ENCODE data around the gene ELMOD1.

ELMOD1 gene

DNA sequence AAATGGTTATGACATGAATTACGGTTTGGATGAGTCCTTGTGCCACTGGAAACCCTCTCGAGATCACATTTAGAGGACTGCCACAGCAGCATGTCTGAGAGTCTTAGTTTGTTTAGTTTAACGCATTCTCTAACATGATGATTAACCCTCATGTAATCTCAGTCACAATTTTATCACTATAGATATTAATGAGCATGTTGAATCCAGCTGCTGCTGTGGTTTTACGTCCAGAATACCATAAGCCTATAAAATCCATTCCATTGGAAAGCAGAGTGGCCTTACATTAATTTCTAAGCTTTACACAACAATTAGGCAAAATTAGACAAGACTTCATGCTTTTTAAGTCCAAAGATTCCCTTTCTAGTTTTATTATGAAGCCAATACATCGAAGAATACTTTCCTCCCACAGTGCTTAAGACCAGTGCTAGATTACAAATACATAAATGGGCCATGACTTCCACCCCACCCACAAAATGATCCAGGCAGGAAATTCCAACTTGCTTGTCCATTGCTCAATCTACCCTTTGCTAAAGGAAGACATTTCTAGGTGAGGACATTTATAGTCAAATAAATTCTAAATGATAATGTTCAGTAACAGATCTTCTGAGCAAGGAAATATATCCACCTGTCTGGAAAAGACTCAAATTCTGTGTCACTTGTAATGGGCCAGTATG is 3.5 kb upstream of the ELMOD1 start:
- no peak for DNase-seq

DNA sequence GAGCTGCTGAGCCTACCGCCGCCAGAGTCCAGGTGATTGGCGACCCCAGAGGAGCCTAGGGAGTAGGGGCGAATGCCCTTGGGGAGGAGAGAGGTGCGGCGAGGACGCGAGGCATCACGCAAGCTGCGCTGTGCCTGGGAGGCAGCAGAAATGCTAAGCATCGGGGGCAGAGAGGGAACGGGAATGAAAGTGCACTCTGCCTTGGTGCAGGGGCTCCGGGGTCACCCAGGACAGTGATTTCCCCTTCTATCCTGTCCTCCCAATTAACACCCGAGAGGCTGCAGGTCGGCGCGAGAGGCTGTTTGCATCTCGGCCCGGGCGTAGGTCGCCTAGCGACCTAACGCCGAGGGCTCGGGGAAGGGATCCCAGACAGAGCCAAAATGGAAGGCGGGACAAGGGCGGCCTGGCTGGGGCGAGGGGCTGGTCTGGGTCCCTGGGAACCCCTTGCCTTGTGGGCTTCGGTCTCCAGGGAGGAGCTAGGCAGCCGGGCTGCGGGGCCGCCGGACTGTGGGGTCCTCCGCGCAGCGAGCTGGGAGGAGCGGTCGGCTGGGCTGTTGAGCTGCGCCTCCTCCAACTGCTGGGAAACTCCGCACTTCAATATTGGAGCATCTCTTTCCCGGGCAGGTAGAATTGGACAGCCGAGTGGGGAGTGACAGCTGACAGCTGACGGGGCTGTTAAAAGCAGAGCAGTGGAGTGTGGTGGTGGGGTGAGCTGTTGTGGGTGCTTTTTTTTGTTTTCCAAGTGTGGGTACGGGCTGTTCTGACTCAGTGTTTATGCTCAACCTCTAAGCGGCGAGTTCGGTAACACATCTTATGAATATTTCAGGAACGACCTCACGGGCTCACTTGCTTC is 657 bp downstream of the ELMOD1 start:
- no peak for DNase-seq

DNA sequence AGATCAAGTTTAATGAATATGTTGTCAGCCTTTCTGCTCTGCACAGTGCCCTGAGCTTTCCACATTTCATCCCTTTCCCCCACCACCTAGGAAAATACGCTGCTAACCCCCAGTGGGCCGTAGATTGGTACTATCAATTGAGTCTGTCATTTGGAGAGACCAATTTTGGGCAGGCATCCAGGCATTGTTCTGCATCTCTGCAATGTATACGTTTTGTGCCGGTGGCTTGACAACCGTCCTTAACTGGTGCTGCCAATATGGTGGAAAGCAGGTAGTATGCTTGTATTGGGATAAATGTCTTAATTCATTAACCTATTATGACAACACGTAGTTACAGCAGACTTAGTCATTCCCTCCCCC is 1.3 kb downstream of the ELMOD1 start:
- DNase-seq = no peak

DNA sequence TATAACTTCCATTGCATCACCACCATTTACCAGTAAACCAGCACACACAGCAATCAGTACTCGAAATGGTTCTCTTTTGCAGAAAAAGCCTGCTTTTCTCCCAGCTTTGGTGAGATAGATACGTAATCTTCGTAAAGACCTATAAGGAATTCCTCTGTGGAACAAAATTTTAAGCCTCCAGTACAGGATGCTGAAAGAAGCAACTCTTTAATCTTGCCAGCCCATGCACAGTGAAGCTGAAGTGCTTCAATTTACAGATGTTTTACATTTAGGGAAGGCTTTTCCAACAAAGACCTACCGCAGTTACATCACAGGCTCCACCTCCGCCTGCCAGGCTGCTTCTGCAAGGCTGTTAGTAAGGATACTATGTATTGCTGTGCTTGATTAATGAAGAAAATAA is 1.9 kb downstream of the ELMOD1 start:
- no peak for DNase-seq

DNA sequence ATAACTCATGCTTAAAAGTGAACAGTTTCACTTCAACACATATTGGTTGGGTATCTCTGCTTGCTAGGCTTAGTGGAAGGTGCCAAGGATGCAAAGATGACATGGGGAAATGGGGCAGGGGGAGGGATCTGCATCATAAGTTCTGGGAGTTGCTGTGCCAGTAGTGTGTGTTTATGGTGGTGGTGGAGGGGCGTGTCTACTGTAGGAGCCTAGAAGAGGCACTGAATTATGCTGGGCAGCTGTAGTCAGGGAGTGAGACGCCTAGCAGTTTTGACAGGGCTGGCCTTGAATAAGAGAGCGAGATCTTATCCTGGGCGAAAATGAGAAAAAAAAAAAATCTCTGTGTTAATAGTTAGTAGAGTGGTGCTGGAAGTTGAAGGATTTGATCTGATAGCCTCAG is 3.0 kb downstream of the ELMOD1 start:
- no peak for DNase-seq

DNA sequence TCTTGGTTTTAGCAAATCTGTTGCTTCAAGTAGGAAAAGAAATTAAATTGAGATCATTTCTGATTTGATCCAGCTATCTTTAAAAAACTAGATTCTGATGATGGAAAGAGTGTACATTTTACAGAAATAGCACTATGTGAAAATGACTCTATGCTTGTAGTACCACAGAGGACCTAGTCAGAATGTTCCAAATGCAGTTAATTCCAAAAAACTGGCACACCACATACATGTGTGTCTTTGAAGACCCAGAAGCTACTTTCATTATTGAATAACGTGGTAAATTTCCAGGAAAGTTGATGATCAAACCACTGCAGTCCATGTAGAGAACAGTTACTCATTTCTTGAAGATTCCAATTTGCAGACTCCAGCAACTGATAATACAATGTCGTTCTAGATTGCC is 3.8 kb downstream of the ELMOD1 start:
- DNase-seq = no peak

DNA sequence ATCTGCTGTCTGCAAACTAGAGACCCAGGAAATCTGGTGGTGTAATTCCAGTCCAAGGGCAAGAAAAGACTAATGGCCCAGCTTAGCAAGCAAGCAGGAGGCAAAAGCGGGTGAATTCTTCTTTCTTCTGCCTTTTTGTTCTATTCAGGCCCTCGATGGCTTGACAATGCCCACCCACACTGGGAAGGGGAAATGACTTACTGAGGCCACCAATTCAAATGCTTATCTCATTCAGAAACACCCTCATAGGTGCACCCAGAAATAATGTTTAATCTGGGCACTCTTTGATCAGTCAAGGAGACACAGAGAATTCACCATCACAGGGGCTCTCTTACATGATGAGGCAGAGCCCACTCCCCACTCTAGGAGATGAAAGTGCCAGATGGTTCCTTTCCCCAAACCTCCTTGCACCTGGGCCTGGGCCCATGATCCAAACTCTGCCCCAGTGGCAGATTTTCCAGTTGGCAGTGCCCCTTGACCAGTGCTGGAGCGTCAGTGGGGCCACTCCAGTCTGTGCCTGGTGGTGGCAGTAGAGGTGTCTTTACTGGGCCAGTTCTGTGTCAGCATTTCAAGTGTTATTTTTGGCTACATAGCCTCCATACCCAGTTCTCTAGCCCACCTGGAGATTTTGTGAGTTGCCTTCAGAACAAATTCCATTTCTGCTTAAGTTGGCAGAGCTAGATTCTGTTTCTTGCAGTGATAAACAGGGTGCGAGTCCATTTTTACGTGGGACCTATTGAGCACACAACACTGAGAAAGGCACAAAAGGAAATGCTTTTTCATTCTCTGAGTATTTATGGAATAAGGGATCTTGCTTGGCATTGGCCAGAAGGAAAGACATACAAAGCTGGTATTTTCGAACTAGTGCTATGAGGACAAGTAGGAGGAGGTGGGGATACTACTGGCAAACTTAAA is 7.5 kb downstream of the ELMOD1 start:
- no peak for DNase-seq

DNA sequence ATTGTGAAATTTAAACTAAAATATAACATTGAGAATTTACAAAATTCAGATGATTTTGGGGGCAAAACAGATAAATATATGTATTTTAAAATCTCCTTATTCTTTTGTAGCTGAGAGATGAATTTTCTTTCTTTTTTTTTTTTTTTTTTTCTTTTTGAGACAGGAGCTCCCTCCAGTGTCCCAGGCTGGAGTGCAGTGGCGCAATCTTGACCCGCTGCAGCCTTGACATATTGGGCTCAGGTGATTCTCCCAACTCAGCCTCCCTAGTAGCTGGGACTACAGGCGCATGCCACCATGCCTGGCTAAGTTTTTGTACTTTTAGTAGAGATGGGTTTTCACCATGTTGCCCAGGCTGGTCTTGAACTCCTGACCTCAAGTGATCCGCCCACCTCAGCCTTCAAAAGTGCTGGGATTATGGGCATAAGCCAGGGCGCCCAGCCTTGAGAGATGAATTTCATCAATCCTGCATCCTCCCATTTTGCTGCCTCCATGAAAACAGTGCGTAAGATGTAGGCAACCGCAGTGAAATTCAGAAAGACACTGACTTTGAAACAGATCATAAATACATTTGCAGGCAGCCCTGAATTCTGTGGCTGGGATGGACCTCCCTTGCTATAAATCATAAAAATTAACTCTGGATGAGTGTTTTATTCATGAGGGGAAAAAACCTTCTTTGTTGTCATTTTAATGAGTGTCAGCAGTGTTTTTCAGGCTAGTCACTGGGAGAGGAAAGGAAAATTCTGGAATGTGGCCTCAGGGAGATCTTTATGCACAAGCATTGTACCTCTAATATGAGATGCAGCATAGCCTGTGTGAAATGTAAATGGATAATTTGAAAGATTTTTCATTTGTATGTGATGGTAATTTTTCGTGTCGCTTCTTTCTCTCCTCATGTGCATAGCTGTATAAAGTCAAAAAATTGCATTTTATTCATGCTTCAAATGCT is 14.4 kb downstream of the ELMOD1 start:
- DNase-seq = no peak

DNA sequence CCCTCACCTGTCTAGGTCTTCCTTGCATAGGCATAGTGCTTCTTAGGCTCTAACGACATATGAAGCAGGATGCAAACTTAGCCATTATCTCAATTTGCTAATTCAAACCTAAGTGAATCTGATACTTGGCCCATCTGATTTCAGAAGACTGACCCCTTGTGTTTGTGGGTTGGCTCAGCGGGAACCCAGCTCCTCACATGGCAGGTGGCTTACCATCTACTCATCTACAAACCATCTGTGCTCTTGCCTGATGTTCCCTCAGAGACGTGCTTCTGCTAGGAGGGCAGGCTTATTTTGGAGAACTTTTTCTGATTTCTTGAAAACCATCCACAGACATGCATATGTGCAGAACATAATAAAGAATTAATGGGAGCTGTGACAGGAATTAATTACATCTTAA is 15.2 kb downstream of the ELMOD1 start:
- no peak for DNase-seq

DNA sequence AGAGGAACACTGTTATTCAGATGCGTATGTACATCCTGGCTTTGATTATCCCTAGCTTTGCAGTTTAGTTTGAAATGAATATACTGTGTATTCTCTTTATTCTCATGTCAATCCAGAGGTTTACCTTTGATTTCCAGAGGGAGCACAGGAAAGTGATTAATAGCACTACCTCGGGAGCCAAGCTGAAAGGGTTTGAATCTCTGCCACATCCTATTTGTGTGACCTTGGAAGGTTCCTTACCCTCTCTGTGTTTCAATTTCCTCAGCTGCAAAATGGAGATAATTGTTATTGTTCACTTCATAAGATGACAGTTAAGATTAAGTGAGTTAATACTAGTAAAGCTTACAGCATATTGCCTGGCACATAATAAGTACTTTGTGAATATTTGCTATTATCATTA is 17.9 kb downstream of the ELMOD1 start:
- DNase-seq = no peak

DNA sequence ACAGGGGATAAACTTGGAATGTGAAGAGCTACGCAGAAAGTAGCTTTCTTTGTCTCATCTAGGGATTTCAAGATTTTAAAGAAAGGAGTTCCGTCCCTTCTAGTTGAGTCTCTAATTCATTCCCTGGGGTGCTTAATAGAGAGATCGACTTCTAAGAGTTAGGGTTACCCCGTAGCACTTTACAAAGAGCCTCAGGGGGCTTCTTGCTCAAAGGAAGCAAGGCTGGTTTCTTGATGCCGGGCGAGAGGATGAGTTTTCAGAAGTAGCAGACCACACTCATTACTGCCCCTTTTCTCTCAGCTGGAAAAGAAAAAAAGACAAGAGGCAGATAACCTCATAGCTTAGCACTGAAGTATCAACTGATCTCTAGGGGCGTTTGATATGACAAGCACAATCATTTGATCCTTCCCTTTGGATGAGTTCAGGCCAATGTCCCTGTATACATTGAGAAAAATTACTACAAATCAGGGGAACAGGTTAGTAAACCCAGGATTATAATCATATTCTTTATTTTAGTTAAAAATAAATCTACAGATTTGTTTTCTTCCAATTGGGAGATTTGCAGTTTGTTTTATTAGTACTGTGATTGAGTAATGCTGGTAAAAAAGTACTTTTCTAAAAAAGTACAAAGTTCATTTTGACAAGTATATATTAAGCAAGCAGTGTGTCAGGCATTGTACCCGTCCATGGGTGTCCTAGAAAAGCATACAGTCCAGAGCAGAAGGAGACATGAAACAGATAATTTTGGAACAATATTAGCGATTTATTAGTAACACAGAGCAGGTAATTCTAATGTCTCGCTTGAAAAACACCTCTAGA is 18.7 kb downstream of the ELMOD1 start:
- no peak for DNase-seq

DNA sequence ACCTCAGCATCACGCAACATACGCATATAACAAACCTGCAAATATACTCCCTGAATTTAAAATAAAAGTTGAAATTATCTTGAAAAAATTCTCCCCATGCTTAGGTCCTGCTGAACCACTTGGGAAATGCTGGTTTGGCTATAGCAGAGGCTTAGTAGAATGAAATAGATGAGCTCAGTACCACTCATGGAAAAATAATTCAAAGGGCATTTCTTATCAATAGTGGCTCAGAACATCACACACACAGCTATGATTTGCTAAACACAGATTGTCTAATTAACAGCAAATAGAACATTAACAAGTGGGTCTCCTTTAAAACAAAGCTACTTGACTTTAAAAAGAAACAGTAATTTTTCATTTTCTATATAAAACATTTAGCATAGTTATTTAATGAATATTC is 21.5 kb downstream of the ELMOD1 start:
- DNase-seq = no peak

DNA sequence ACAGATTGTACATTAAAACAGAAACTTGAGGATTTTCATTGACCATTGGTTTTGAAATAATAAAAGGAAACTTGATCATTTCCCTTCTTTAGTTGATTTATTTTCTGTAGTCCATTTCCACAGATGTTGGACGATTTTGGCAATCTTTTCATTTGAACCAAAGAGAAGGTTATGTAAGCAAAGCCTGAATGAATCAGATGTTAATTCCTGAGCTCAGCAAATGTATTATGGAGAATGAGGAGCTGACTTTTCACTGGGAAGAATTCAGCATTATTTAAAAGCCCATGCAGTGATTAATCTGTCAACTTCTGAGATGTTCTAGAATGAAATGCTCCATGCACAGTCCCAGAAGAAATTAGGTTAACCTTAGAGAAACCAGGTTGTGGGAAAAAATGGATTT is 29.0 kb downstream of the ELMOD1 start:
- DNase-seq = no peak

DNA sequence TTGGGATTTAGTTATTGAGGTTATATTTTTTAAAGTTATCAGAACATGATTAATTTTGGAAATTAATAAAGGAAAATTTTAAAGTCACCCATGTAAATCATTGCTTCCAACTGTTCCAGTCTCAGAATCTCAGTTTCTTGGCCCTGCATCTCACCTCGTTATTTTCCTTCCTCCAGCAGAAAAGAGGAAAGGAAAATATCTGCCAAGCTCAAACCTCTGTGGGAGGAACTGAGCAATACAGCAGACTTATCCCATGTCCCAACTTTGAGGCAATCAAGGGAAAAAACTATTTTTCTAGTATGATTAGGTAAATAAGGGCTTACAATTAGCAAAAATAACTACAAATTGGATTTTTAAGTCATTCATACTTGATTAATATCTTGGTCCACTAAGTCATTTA is 30.1 kb downstream of the ELMOD1 start:
- no peak for DNase-seq

DNA sequence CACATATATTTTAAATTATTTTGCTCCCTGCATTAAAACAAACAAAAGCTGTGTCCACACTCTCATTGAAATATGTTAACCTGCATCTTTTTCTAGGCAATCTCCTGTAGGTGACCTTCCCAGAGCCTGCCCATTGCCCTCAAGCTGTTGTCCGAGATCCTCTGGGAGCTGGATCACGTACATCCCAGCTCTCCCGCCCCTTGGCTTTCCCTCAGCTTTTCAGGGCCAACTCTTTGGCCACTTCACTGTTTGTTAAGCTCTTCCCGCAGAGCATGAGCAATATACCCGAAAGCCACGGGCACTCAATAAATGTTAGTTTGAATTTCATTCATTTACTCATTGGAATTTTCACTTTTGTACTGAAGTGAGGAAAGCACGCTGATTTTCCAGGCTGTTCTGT is 32.2 kb downstream of the ELMOD1 start:
- no peak for DNase-seq

DNA sequence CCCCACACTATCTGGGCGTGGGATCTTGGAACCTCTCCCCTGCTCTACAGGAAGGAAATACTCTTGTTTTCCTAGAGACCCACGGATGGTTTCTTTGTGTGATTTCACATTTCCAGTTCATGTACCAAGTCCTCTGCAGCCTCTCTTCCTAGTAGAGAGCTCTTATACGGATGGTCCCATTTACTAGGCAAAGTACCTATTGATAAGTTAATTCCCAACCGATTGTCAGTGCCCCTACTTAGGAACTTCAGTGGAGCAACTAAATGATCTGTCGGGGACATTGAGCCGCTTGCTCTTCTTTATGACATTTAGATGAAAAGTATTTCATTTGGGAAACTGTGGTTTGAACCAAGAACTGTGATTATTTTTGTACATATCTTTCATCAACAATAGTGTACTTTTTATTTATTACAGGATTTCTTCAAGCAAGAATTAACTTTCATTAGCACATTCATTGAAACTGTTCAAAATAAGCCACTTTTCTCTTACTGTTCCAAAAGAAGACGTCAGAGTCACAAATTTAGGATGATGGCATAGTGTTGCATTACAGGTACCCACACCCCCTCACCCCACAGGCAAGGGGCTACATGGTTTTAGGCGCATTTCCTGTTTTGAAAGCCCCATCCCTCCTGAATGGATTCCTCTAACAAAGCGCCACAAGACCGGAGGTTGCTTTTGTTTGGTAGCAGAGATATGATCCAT is 34.2 kb downstream of the ELMOD1 start:
- no peak for DNase-seq

DNA sequence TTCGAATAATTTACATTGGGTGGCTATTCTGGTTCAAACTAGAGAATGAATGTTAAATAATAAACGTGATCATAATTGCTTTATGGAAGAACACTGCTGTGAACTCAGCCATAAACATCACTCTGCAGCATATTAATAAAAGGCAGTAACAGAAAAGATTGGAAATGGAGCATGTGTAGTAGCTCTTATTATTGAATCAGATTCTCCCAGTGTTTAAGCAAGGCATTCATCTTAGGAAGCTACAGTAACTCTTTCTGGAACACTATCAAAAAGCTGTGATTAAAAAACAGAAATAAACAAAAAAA is 34.7 kb downstream of the ELMOD1 start:
- no peak for DNase-seq

DNA sequence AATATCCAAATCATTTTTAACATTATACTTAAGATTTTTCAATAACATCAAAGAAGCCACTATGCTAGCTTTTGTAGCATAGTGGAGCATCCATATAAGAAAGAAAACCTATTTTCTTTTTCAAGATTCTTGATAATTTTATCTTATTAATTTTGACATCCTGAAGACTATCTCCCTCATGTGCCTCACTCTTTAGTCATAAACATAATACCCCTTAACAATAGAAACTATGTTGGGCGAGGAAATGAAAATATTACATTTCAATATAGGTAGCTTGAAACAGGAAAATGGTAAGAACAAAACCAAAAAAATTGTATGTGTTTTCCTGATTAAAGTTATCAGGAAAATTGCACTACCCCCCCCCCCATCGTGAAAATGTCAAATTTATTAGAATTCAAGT is 40.1 kb downstream of the ELMOD1 start:
- DNase-seq = no peak

DNA sequence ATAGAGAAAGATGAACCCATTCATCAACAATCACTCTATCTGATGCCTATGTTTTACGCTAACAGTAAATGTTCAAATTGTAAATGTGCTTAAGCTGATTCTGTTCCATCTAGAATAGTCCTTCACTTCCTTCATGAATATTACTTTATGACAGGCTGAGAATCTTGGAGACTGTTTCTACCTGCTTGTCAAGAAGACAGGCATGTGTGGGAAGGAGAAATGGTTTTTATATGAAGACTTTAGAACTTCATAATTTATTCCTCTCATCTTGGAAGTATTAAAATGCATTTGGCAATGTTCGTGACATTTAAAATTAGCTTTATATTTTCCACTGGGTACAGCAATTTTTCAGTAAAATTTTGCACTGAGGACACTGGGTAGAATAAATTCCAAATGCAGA is 41.0 kb downstream of the ELMOD1 start:
- DNase-seq = no peak

DNA sequence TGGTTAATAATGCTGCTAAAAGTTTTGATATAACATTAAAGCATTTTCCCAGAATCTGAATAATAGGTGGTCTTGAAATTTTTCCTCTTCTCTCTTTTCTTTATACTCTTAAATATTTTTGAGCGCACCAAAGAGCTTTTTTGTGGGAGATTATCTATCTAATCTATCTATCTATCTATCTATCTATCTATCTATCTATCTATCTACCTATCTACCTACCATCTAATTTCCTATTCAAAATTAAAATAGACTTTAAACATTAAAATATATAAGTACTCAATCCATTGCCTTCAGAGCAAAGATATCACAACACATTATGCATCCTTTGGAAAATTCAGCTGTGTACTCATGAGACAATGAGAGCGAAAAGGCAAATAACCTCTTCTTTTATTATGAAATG is 55.8 kb downstream of the ELMOD1 start:
- no peak for DNase-seq

DNA sequence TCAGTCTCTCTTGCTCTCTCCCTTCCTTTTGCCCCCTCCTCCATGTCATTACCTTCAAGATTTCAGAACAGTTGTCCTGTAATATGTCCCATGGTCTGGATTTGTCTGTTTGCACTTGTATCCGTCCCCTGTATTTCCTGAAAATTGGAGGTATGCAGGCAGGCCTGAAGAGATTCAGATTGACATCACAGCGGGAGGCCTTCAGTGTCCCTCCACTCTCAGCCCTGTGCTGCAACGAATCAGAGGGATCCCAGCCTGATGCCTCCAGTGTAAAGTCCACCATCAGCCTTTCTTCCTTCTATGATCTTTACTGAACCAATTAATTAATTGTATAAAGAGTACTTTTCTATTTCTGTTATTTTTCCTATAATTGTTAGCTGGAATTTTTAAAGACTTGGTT is 57.3 kb downstream of the ELMOD1 start:
- DNase-seq = no peak

All from kidney glomerular epithelial cell (primary cell).